GM19193 (cell line): Measurements from ENCODE around the gene ATP2B2.

Experiments used
- POLR2A ChIP-seq: IDR thresholded peaks from 4 replicates; pipeline ENCODE4 v1.6.1; 2011; ENCODE audit not compliant: insufficient read depth, insufficient read length; ENCODE audit errors: extremely low read depth

ATP2B2 gene

DNA sequence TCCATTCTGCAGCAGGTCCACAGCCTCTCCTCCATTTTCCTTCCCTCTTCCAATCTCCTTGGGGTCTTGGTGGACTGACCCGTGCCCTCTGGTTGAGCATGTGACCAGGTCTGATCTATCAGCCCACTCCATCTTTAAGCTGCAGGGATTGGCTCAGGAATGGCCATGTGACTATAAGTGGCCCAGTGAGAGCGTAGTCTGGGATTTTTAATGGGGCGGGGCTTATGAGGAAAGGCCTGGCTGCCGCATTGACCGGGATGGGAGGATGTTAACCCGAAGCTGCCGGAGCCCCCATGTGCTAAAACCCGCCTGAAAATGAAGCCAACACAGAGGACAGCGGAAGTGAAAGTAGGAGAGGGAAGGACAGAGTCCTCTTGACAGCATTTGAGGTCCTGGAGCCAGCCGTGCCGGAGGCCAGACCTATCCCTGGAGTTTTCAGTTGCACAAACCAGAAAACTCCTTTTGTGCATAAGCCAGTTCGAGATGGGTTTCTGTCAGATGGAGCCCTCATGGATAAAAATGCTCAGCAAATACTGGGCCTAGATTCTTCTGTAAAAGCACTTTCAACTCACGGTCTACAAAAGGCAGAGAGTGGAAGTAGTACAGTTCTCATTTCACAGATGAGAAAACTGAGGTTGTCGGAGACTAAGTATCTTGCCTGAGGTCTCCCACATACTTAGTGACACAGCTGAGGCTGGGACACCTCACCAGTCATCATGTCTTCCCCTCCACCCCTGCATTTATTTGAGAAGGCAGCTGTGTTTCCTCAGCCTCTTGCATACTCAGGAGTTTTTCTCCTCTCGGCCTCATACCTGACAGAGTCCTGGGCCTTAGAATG lies 61.9 kb downstream of the ATP2B2 start:
- TF ChIP-seq POLR2A = no peak

DNA sequence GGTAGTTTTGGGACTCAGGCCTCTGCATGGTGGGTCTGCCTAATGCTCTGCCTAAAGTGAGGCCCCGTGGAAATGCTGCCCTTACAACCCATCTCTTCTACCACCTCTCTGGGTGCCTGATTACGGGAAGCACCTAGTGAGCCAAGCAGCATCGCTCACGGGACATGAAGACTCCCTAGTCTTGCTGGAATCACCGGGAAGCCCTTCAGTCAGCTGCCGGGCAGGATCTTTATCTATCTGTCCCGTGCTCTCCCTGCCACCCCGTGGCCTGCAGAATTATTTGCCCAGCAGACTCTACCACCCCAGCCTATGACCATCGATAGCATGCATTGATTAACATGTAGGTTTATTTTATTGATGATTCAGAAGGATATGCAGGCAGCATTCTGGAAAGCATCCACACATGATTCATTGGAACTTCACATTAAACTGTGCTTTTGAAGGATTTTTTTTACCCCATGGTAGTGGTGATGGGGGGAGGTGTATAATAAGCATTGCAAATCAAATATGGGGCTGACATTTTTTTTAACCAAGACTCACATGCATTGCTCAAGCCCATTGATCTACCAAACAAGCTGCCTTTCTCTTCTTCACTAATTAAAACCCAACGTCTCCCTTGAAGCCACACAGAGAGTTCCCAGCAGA lies 63.1 kb downstream of the ATP2B2 start:
- no peak for TF ChIP-seq POLR2A

DNA sequence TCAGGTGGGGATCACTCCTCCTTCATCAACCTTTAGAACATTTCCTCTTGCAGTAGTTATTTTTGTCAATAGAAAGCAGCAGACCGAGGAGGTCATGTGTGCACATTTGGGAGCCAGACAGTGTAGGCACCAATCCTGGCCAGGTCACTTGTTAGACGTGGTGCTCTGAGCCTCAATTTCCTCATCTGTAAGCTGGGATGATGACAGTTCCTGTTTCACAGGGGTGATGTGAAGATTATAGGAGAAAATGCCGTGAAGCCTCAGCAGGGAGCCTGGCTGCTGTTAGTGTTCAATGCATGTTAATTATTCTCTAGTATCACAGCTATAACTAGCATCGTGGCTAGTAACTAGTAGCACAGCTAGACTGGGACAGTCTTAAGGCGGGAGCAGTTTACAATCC lies 64.7 kb downstream of the ATP2B2 start:
- TF ChIP-seq POLR2A = no peak

DNA sequence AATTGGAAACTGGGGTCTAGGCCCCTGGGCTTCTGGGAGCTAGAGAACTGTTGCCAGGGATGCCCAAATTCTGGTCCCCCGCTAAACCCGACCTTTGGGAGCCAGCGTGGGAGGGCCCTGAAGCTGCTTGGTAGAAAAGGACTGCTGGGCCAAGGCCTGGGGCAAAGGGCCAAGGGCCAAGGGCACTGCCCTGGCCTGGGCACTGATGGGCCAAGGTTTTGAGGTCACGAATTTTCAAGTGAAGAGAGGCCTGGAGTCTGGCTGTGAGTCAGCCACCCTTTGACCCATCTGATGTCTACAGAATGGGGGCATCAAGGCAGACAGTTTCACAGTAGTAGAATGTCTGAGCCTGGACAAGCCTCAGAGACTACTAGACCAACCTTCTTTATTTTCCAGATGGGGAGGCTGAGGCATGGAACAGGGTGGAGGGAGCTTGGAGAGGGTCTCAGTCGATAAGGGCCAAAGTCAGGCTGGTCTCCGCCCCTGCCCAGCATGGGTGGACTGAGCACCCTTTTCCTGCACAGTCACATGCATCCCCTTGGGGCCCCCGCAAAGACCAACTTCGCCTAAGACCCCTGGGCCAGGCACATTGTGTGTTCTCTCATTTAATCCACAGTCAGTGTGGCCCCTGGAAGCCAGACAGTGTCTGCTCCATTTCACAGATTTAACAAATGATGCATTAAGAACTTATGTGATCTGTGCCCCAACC lies 66.3 kb downstream of the ATP2B2 start:
- TF ChIP-seq POLR2A = no peak

DNA sequence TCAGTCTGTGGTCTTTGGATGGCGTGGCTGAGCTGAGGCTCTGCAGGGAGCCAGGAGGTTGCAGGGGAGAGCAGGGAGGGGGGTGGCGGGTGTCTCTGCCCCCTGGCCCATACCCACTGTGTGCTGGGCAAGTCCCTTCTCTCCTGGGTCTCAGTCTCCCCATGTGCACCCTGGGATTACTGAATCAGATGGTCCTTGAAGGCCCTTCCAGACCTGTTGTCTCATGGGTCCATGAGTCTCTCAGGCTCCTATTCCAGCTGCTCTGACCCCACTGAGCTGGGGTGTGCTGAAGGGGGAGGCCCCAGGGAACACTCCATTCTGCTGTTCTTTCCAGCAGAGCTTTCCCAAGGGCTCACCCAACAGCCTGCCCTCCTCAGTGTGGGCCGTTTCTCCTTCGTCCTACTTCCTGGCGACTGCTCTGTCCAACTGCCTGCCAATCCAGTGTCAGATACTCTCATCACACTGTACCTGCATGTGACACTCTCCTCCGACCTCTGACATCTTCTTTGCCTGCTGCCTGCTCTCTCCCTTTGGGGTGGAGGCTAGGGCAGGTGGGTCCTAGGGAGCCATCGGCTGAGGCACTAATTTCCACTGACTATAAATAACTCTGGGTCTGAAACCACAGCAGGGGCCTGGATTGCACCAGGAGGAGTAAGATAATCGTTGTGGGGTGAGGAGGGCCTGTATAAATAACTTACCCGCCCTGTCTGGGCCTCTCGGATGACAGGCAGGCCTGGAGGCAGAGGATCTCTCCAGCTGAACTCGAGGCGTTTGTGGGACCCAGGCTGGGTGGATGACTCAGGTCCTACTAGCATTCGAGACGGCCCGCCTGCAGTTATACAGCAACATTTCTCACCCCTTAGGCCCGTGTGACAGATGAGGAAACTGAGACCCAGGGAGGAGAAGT lies 67.1 kb downstream of the ATP2B2 start:
- TF ChIP-seq POLR2A = no peak

DNA sequence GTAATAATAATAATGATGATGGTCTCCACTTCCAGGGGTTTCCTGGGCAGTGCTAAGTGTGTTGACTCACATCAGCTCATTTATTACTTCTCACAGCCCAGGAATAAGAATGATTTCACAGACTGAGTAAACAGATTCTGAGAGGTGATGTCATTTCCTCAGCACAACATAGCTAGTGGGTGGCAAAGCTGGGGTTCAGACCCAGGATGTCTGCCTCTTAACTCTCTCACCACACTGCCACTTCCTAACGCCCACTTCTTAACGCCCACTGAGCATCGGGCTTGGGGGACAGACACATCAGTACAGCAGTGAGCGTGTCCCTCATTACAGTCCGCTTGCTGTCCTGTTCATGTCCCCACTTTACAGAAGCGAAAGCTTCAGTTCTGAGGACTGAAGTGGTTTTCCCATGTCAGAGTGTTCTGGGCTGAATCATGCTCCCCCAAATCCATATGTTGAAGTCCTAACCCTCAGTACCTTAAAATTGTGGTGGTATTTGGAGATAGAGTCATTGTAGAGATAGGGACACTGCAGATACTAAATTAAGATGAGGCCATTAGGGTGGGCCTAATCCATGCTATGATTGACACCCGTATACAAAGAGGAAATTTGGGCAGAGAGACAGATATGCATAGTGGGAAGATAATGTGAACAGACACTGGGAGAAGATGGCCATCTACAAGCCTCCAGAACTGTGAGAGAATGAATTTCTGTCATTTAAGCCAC lies 68.0 kb downstream of the ATP2B2 start:
- no peak for TF ChIP-seq POLR2A

DNA sequence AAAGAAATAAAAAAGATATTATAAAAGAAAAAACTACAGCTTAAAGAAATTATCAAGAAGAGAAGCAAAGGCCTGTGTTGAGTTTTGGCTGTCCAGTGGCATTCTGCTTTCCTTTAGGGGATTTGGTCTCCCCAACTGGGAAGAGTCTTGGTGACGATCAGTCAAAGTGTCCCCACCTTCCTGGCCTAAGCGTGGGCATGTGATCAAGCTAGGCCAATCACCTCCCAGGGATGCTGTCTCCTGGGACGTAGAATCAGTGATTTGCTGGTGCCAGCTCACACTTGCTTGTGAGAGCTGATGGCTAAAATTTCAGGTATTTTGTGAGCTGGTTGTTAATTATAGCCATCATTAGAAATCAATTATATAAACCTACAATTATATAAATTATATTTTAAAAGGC lies 69.5 kb downstream of the ATP2B2 start:
- TF ChIP-seq POLR2A = no peak

DNA sequence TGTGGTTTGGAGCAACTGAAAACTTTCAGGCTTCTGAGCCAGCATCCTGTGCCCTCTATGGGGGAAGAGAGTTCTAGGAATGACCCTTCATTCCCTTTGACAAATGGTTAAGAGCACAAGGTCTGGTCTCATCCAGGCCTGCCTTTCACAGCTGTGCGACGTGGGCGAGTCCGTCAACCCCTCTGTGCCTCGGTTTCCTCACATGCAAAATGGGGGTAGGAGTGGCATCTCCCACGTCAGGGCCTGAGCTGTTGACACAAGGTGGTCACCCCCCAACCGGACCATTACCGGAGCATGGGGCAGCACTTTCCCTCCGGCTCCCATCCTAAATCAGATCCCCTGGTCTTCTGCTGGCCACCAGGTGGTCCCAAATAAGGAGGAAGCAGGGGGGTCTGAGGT lies 70.4 kb downstream of the ATP2B2 start:
- no peak for TF ChIP-seq POLR2A

DNA sequence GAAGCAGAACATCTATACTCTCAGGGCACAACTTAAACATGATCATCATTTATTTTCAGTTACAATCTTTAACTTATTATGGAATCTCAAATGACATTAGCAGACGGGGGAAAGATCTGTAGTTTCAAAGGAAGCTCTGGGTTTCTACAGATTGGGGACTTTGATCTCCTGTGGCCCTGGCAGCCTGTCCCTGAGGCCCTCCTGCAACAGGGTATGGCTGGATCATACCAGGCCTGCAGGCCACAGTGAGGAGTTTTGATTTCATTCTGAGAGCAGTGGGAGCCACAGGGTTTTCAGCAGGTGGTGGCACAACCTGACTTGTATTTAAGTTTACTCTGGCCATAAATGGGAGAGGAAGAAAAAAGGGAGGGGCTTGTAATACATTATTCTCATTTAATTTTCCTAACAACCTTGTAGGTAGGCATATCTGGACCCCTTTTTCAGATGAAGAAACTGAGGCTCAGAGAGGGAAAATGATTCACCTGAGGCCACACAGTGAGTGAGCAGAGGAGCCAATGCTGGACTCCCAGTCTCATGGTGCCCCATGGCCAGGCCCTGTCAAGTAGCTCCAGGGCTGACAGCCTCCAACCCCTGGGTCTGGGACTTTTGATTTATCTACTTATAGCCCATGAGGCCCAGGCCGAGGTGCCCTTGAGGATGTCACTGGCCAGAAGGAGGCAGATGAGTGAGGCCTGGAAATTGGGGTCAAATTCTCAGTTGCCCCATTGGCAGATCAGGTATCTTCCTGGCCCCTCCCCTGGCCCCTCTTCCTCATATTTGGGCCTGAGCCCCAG lies 71.0 kb downstream of the ATP2B2 start:
- TF ChIP-seq POLR2A = no peak

DNA sequence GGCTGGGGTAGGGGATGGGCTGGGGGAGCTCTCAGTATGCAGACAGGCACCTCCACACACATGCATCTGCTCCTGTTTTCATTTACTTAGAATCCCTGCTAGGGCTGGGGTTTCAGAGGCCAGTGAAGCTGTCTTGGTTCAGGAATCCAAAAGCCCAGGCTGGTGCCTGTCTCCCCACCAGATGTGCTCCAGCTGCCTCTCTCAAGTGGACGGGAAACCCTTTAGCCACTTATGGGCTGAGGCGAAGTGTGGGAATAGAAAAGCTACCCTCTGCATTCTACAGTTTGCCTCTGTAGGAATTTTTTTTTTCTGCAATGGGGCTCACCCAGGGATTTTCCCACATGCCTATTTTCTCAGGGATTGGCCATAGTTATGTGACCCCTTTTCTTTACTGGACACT lies 72.5 kb downstream of the ATP2B2 start:
- no peak for TF ChIP-seq POLR2A

DNA sequence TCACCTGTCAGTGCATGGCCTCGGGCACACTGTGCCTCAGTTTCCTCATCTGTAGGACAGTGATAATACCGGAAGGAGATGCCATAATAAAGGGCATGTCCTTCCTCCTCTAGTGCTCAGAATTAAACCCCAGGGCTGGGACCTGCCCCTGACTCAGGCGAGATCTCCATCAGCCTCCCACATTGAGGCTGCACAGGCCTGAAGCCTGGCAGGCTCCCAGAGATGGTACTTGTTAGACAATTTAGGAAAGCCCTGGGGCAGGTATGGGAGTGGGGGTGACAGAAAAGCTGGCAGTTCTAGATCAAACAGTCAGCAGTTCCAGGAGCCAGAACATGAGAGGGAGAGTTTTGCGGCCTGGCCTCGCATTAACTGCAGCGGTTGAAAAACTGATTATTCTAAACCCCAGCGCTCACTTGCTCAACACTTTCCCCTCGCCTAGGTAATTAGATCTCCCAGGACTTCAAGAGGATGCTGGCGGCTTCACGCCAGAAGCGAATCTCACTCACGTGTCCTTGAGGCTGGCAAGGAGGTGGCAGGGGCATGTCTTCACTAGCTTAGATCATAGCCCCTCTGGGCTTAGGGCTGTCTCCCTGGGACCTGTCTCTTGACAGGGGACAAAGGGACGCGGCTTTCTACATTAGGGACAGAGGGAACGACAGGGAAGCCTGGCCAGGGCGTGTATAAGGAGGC lies 73.1 kb downstream of the ATP2B2 start:
- no peak for TF ChIP-seq POLR2A

DNA sequence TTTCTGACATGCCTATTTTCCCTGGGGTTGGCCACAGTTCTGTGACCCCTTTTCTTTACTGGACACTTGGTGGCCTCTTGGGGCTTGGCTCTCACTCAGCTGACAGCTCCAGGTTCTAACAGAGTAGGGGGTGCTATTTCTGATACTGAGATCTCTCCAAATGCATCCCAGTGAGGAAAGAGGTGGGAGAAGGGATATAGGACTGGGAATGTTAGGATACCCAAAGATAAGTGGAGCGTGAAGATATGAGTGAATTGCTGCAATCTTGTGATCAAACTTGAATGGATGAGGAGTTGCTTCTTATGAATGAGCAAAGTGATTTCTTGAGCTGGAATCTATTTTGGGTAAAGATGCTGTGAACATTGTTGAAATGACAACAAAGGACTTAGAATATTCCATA lies 74.6 kb downstream of the ATP2B2 start:
- no peak for TF ChIP-seq POLR2A

DNA sequence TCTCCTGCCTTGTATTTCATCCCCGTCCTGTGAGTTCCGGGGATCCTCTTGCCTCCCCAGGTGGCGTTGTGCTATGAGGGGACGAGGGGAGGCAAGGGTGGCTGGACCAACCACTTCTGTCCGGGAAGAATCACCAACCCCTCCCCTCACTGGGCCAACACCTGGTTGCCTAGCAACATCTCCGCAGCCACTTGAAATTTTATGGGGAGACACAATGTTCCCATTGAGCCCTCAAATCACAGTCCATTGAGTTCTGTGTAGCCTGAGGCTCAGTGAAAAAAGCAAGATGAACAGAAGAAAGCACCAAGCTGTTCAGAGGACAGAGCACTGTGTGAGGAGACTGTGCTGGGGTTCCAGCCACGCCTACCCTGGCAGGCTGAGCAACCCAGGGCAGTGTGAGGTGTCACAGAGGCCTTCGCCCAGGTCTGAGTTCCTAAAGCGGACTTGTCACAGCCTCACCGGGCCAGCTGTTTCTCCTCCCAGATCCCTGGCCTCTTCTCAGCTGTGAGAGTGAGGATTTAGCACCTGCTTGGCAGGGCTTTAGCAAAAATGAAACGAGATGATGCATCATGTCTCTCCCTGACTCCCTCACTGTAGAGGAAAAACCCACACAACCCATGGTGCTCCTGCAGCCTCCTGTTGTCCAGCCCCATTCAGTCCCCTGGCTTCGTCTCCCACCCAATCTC lies 76.8 kb downstream of the ATP2B2 start:
- TF ChIP-seq POLR2A = no peak
